NCI-H2081 treated with DMSO at 0.1 percent for 48 hours (cell line): Measurements from ENCODE around the gene TMEM95.

Experiments
- DNase-seq: peaks from one replicate; lab custom pipeline; 2025; lab: John Stamatoyannopoulos, UW

Gene TMEM95, protein sequence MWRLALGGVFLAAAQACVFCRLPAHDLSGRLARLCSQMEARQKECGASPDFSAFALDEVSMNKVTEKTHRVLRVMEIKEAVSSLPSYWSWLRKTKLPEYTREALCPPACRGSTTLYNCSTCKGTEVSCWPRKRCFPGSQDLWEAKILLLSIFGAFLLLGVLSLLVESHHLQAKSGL

DNA sequence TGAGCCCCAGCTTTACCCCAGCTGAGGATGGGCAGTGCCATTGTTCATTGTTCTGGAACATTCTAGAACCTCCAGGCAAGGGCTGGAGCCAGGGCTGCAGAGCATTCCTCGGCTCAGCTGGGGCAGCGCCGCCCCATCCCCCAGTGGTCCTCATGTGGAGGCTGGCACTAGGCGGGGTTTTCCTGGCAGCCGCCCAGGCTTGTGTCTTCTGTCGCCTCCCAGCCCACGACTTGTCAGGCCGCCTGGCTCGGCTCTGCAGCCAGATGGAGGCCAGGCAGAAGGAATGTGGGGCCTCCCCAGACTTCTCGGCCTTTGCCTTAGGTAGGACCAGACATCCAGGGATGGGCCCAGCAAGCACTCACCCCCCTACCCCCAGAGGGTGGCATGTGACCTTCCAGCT is at the start of gene TMEM95:
Gene TMEM95, plus strand, starts transcription at position 104 of the 400 bp plus-strand sequence. Its CDS starts 49 bp downstream, at position 153.
- no peak for DNase-seq

DNA sequence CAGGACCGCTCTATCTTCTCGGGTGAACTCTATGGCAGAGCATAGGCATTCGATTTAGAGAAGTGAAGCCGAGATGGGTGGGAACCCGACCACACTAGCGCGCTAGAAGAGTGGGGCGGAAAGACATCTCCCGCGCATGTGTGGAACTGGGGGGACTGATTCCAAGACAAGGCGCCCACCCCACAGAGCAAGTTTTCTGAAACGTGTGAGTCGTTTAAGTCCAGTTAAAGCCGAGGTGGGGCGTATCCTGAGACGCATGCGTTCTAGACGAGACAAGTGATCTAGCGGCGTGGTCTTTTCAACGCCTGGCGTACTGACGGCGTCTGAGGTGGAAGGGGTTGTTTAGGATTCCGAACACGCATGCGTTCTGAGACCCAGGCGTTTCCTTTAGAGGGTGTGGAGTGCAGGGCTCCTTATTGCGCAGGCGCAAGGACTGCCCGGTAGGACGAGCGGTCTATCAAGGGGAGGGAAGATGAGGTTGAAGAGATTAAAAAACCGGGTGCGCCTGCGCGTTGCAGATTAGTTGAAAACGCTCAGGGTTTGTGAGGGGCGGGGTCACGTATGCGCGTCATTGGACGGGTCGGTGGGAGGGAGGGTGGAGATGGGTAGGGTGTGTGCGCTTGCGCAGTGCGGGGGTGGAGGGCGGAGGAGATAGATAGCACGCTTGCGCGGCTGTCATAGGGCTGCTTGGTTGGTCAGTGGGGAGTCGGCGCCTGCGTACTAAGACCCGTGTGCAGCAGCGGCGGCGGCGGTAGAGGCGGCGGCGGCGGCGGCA is 47.9 kb upstream of the TMEM95 start, which contains the start of gene EIF5A:
Gene EIF5A, plus strand, starts transcription at position 718 of the 775 bp plus-strand sequence. CDS start 2,008 bp downstream, outside the sequence.
- peak; percentile 93 for DNase-seq

GRCh38 chr17:7307686-7308624 is 47.0 kb upstream of the TMEM95 start:
- no peak for DNase-seq

DNA sequence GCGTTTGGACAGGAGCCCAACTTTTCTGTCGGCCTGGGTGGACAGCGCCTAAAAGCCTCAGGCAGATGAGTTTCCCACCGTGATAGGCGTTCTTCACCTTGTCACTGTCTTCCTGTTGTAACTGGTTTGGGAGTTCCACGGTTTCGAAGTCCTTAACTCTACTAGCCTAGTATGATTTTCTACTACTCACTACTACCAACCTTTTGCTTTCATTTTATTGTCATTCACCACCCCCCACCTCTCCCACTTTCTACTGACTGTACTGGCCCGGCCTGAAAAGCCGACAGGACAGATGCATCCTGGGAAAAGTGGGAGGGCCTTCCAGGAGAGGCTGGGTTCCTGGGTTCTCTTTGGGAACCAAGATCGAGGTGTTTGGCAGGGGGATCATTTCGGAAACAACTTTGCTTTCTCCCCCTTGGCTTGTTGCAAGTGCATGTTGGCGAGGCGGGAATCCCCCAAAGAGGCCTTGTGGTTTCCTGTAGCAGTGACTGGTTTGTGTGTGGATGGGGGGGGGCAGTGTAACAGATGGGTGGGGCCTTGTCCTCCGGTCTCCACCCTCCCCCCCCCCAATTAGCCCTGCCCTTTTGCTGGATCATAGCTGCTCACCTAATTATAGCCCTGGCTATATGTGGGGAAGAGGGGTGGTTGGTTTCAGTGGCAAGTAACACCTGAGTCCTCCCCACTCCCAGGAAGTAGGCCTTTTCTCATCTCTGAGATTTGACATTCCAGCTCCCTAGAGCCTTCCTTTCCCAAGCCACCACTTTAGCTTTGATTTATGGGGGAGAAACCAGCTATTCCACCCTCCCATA is 46.1 kb upstream of the TMEM95 start:
- peak; percentile 9 for DNase-seq

GRCh38 chr17:7309628-7310027 is 45.3 kb upstream of the TMEM95 start:
- no peak for DNase-seq

- no peak for DNase-seq
Measured at GRCh38 chr17:7311110-7311705, 43.7 kb upstream of the TMEM95 start.

DNA sequence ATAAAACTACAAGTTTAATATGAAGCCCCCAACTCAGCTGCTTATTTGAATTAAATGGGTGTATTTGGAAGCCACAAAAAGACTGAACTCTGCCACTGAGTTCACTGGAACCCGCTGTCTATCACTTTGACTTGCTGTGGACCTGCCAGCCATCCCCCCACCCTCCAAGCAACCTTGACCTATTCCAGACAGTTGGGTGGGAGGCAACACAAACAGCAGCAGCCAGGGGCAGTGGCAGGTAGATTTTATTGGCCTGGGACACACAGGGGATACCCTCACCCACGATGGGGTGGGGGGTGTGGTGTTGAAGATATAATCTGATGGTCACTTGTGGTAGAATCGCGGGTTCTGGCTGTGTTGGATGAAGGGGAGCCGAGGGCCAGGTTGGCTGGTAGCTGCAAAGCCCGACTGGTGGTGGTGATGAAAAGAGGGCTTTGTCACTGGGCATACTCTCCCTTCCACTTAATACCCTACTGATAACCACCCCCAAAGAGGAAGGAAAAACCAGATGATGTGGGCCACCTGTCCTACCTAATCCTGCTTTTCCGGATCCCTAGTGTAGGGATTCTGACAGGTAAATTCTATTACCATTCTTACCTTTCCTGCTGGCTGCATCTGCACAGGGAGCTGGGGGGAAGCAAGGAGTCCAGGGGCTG is 42.4 kb upstream of the TMEM95 start:
- DNase-seq = no peak

DNA sequence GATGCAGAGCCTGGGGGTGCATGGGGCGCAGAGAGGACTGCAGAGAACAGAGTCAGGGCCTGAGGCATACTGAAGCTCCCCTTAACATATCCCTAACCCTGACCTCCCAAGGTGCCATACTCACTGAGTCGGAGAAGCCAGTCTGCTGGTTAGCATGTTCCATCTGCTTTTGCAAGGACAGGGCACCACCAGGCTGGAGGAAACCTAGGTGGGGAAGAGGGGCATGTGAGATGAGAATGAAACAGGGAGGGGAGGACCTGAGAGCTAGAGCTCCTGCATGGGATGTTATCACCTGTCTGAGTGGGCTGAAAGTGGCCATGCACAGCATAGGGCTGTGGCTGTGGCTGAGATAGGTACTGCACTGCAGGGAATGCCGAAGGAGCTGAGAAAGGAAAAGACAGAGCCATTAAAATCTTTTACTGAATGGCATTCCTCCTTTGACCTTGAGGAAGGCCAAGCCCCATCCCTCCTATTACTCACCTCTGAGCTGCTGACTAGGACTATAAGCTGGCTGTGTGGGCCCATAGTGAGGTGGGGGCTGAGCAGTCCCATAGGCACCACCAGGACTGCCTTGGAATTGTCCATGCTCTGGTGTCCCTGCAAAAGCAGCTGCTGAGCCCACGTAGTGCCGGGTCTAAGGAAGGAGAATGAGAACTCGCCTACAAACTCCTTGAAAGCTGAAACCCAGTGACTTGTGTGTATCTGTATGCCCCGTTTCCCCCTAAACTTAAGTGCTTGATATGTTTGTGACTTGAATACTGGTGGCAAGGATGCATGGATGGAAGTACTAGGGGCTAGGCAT is 41.7 kb upstream of the TMEM95 start:
- no peak for DNase-seq

DNA sequence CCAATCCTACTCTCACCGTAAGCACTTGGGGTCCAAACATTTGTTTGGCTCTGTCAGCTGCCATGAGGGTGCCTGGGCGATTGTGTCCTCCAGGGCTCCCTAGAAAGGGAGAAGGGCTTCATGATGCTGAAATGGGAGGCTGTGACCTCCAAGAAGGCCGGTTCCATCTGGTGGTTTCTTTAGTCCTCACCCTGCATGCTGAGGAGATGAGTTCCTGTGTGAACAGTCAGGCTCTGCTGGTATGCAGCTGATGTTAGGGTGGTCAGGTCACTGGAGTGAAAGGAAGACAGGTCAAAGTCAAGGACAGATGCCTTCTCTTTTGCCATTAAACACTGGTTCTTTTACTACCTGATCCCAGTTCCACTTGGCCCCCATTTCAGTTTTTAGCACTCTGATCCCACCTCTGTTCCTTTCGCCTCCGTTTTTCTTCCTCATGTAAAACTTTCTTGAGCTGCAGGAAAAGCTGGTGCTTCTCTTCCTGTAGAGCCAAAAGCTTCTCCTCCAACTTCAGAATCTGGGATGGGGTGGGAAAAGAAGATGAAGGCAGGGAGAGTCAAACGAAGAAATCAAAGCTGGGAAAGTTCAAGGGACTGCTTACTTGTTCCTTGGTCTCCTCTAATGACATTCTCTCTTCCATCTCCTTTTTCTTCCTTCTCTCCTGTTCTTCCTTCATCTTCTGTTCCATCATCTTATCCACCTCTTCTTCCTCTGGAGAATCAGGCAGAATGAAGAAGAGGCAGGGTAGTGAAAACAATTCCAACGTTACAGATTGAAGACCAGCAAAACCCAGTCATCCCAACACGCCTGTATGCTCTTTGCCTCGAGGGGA is 40.9 kb upstream of the TMEM95 start:
- DNase-seq = no peak

GRCh38 chr17:7314719-7315569 is 40.0 kb upstream of the TMEM95 start, which contains the start of gene GPS2:
Gene GPS2, minus strand, starts transcription at chr17:7315360. Its CDS starts 308 bp downstream, at chr17:7315052.
- DNase-seq = peak; percentile 27

DNA sequence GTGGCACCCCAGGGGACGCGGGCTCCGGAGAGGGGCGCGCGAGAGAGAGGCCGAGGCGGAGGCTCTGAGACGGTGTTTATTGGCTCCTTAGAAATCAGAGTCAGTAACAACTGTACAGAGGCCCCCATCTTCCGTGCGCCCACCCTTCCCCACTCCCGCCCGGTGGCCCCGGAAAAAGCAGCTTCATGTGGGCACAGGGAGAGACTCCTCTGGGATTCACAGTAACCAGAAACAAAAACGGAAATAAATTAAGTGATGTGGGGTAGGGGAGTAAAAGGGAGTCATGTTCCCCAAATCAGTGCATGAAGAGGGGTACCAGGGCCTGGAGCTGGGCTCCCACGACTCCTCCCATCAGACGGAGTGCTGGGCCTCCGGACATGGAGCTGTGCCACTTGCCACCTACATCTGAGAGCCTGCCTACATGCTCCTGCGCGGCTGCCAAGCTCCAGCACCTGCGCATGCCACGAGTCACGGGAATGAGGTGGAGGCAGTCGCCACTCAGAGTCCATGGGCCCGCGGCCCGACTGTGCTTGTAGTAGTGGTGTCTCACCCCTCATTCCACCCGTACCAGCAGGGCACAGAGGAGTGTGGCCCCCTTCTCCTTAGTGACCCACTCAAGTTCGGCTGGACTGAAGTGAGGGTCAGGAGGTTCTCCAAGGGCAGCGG is 39.3 kb upstream of the TMEM95 start:
- DNase-seq = no peak

DNA sequence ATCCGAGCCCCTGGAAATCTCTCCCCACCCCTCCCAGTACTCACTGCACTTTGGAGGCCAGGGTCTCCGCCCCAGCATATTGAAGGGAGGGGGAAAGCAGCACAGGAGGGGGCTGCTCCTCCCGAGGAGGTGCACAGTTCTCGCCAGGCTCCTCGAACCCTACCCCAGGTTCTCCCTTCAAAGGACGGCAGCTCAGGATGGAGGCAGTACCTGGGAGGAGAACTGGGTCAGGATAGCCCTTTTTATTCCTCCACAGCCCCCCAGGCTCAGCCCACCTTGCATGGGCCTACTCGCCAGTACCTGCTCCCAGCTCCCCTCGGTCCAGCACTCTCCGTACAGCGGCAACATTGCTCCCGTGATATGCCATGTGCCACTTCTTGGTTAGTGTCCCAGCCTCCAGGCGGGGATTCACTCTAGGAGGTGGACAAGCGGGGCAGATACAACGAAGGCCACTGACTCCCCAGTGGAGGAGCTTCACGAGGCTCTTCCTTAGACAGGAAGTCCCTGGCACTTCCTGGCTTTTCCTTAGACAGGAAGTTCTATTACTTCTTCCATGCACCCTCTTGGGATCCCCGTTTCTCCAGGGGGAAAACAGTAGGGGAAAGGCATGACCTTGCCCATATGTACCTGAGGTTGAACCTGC is 37.7 kb upstream of the TMEM95 start:
- DNase-seq = no peak

GRCh38 chr17:7318121-7318860 is 36.7 kb upstream of the TMEM95 start:
- no peak for DNase-seq

DNA sequence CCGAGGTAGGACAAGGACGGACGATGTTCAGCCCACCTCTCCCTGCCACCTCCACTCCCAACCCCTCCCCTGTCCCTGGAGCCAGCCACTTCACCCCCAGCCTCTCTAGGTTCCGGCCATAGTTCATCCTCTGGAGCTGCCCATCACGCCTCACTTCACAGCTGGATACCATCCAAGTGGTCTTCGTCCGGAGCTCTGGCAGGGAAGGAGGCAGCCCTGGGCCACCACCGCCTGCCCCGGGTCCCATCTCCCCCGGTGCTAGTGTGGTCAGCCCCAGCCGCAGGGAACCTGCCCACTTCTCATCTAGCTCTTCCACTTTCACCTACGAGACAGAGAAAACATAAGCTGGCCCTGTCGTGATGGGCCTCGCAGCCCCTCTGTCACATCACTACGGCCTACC is 33.5 kb upstream of the TMEM95 start:
- no peak for DNase-seq

GRCh38 chr17:7322520-7323194 is 32.3 kb upstream of the TMEM95 start:
- no peak for DNase-seq
